Skeletal muscle satellite cell (primary cell): ENCODE measurements around the gene OTOGL.
A peak's percentile ranks its signal among the peaks of the same experiment; 100 is the strongest.
"Not testable (repeated sequence)": the region's sequence is repeated elsewhere in the genome, so short reads cannot be mapped to it uniquely, and the experiment has no call there.

Source experiments
- H3K27me3 ChIP-seq: 2 replicates; pipeline ENCODE4 v1.7.0; 2013; ENCODE audit warnings: low read length; ENCODE audit not compliant: control insufficient read depth, insufficient read depth
- H3K36me3 ChIP-seq: 2 replicates; pipeline ENCODE4 v1.7.0; 2013; ENCODE audit warnings: mild to moderate bottlenecking, control low read depth, low read length; ENCODE audit not compliant: insufficient read depth
- H3K4me1 ChIP-seq: 2 replicates; pipeline ENCODE4 v1.7.0; 2013; ENCODE audit warnings: low read length; ENCODE audit not compliant: control insufficient read depth, insufficient read depth
- H3K4me2 ChIP-seq: 2 replicates; pipeline ENCODE4 v1.7.0; 2013; ENCODE audit warnings: mild to moderate bottlenecking, low read length
- H3K4me3 ChIP-seq: 2 replicates; pipeline ENCODE4 v1.7.0; 2013; ENCODE audit warnings: low read length
- H3K9ac ChIP-seq: 2 replicates; pipeline ENCODE4 v1.7.0; 2013; ENCODE audit warnings: mild to moderate bottlenecking, low read depth, low read length, moderate library complexity
- H3K9me3 ChIP-seq: replicated peaks from 2 replicates; pipeline ENCODE4 v1.7.0; 2013; ENCODE audit warnings: mild to moderate bottlenecking, control low read depth, low read length

The OTOGL gene

GRCh38 chr12:80234667-80235066 lies 135.3 kb downstream of the OTOGL start:
- H3K9me3 ChIP-seq: no peaks in the 10 kb centered on the region
- H3K27me3 ChIP-seq: no peaks in the 10 kb centered on the region
- H3K4me2 ChIP-seq: no peak overlapping the region
- no peak overlapping the region for H3K9ac ChIP-seq
- H3K4me3 ChIP-seq: no peak overlapping the region
- no peaks in the 10 kb centered on the region for H3K36me3 ChIP-seq
- H3K4me1 ChIP-seq: peaks cover 8% of the 10 kb centered on the region

DNA sequence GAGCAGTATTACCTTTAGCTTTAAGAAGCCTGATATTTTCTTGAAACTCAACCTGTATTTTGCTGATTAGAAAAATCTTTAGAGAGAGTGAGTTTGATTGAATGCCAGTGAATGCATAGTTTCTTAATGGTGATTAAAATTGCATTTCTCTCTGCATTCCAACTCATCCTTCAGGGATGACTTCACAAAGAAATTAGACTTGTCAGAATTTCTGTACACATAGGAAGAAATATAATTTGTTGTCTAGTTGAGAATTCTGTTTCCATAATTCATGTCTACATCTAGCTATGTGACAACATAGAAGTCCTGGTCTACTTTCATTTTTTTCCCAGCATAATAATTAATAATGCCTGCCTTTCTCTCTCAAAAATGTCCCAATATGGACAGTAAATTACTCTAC lies 136.6 kb downstream of the OTOGL start:
- Histone ChIP-seq H3K4me2 (no peak overlapping the region), H3K36me3 (no peaks in the 10 kb centered on the region), H3K9me3 (no peaks in the 10 kb centered on the region), H3K4me1 (peaks cover 14% of the 10 kb centered on the region), H3K27me3 (no peaks in the 10 kb centered on the region), H3K4me3 (no peak overlapping the region), H3K9ac (no peak overlapping the region)

DNA sequence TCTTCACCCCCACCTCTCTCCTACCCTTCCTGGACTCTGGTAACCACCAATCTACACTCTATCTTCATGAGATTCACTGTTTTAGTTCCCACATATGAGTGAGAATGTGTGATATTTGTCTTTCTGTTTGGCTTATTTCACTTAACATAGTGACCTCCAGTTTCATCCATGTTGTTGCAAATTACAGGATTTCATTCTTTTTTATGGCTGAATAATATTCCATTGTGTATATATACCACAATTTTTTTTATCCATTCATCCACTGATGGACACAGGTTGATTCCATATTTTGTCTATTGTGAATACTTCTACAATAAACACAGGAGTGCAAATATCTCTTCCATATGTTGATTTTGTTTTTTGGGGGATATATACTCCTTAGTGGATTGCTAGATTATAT lies 140.5 kb downstream of the OTOGL start:
- no peaks in the 10 kb centered on the region for H3K27me3 ChIP-seq
- no peaks in the 10 kb centered on the region for H3K9me3 ChIP-seq
- H3K9ac ChIP-seq: no peak overlapping the region
- H3K4me1 ChIP-seq: peaks cover 30% of the 10 kb centered on the region
- H3K4me2 ChIP-seq: no peak overlapping the region
- H3K4me3 ChIP-seq: no peak overlapping the region
- H3K36me3 ChIP-seq: no peaks in the 10 kb centered on the region

GRCh38 chr12:80241576-80242273 lies 142.4 kb downstream of the OTOGL start:
- no peaks in the 10 kb centered on the region for H3K36me3 ChIP-seq
- peak overlapping the region; percentile 45 for H3K4me3 ChIP-seq
- H3K4me1 ChIP-seq: peaks cover 25% of the 10 kb centered on the region
- no peaks in the 10 kb centered on the region for H3K9me3 ChIP-seq
- peak overlapping the region; percentile 69 for H3K4me2 ChIP-seq
- peak overlapping the region; percentile 30 for H3K9ac ChIP-seq
- H3K27me3 ChIP-seq: no peaks in the 10 kb centered on the region

- Histone ChIP-seq H3K4me2 (peak overlapping the region; percentile 69), H3K9ac (peak overlapping the region; percentile 30), H3K4me1 (peaks cover 25% of the 10 kb centered on the region)
Observed at GRCh38 chr12:80242321-80242720, 143.0 kb downstream of the OTOGL start.

DNA sequence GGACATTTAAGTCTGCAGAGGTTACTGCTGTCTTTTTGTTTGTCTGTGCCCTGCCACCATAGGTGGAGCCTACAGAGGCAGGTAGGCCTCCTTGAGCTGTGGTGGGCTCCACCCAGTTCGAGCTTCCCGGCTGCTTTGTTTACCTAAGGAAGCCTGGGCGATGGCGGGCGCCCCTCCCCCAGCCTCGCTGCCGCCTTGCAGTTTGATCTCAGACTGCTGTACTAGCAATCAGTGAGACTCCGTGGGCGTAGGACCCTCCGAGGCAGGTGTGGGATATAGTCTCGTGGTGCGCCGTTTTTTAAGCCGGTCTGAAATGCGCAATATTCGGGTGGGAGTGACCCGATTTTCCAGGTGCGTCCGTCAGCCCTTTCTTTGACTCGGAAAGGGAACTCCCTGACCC lies 150.2 kb downstream of the OTOGL start:
- not testable (repeated sequence) for H3K36me3 ChIP-seq, H3K4me3 ChIP-seq, H3K27me3 ChIP-seq, H3K4me1 ChIP-seq, H3K9ac ChIP-seq, H3K4me2 ChIP-seq, H3K9me3 ChIP-seq

More at GRCh38 chr12:80242321-80242720, 143.0 kb downstream of the OTOGL start:
- Histone ChIP-seq H3K9me3 (no peaks in the 10 kb centered on the region), H3K36me3 (no peaks in the 10 kb centered on the region), H3K27me3 (no peaks in the 10 kb centered on the region), H3K4me3 (no peak overlapping the region)

GRCh38 chr12:80257920-80258319 lies 158.6 kb downstream of the OTOGL start:
- Histone ChIP-seq H3K9ac (no peak overlapping the region), H3K4me1 (peaks cover 17% of the 10 kb centered on the region), H3K9me3 (no peaks in the 10 kb centered on the region), H3K4me2 (no peak overlapping the region), H3K4me3 (no peak overlapping the region), H3K36me3 (no peaks in the 10 kb centered on the region), H3K27me3 (no peaks in the 10 kb centered on the region)

DNA sequence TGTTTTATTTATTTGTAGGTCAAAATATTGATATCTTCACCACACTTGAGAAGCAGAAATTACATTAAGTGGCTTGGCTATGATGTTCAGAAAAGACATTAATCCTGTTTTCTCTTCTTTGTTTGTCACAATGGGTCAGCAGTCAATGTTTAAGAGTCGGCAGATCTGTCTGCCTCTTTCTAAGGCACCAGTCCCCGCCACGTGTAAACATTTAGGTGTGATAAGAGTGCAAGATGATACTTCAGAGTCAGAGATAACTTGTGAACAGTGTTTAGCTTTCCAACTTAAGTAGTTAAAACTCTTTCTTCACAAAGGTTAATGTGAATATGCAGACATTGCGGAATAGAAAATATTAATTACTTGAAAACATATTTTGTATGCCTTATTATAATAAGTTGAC lies 160.9 kb downstream of the OTOGL start:
- H3K4me2 ChIP-seq: no peak overlapping the region

DNA sequence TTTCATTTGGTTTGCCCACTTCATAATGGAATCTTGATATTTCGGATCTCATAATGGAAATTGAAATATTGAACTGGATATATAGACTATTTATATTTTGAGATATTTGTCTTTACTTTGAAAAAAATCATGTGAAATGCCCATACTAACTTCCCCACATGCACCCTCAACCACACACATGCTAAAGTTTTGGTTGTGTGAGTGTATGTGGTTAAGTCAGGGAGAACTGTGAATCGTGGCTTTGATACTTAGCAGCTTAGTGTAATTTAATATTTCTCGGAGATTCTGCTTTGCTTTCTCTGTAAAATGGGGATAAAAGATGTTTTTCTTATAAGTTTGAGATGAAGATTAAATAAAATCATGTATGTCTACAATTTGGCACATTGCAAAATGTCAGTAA lies 162.1 kb downstream of the OTOGL start:
- no peak overlapping the region for H3K4me2 ChIP-seq
- H3K27me3 ChIP-seq: no peaks in the 10 kb centered on the region

More for the DNA sequence above, 160.9 kb downstream of the OTOGL start:
- no peaks in the 10 kb centered on the region for H3K9me3 ChIP-seq
- peaks cover 31% of the 10 kb centered on the region for H3K4me1 ChIP-seq
- H3K36me3 ChIP-seq: no peaks in the 10 kb centered on the region
- no peak overlapping the region for H3K9ac ChIP-seq
- H3K4me3 ChIP-seq: no peak overlapping the region
- no peaks in the 10 kb centered on the region for H3K27me3 ChIP-seq

DNA sequence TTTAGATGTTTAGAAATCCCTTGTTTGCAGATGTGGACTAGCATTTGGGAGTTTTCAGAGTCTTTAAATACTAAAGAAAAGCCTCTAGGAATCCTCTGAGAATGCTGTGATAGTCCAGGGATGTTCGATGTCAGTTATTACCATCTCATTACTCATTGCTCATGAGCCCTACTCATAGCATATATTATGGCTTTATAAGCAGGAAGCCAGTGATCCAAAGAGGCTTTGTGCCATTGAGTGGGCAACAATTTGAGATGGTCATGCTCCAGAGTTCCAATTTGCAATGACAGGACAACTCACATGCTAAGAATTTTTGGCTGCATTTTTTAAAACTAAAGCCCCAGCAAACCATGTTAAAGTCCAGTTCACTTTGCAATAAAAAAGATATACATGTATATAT lies 163.0 kb downstream of the OTOGL start:
- Histone ChIP-seq H3K27me3 (no peaks in the 10 kb centered on the region), H3K4me3 (no peak overlapping the region), H3K9me3 (no peaks in the 10 kb centered on the region), H3K4me1 (peaks cover 31% of the 10 kb centered on the region), H3K9ac (no peak overlapping the region), H3K4me2 (peak overlapping the region; percentile 0), H3K36me3 (no peaks in the 10 kb centered on the region)

More for the DNA sequence above, 162.1 kb downstream of the OTOGL start:
- no peaks in the 10 kb centered on the region for H3K9me3 ChIP-seq
- H3K4me3 ChIP-seq: no peak overlapping the region
- H3K9ac ChIP-seq: no peak overlapping the region
- H3K4me1 ChIP-seq: peaks cover 31% of the 10 kb centered on the region
- H3K36me3 ChIP-seq: no peaks in the 10 kb centered on the region

DNA sequence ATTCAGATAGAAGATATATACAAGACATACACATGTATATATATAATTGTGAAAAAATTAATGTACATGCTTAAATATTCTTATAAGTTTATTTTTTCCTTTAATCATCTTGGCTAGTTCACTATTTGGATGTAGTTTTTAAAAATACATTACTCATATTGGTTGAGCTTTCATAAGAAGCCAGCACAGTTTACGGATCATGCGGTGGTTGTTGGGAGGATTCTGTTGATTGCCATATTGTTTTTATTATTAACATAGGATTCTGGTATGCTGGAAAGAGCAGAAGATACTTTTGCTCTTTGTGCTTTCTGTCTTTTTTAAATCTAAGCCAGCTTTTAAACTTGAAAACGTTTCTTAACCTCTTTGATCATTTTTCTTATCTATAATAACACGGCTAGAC lies 163.4 kb downstream of the OTOGL start:
- H3K36me3 ChIP-seq: no peaks in the 10 kb centered on the region
- no peaks in the 10 kb centered on the region for H3K9me3 ChIP-seq
- H3K27me3 ChIP-seq: no peaks in the 10 kb centered on the region

DNA sequence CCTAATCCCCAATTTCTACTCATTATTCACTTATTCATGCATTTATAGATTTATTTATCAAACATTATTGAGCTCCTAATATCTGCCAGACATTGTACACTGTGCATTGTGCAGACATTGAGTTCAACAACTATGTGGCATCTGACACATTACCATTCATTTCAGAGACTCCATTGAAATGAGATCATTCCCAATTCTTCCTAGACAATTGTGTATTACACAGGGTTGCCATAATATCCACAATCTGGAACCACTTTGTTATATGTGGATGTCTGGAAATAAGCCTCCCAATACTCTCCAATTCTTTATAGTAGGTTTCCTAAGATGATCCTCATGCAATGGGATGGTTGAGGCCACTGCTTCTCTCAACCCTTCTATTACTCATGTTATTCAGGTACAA lies 165.0 kb downstream of the OTOGL start:
- no peaks in the 10 kb centered on the region for H3K27me3 ChIP-seq
- no peaks in the 10 kb centered on the region for H3K9me3 ChIP-seq
- H3K4me1 ChIP-seq: peaks cover 43% of the 10 kb centered on the region
- H3K4me3 ChIP-seq: no peak overlapping the region
- no peak overlapping the region for H3K4me2 ChIP-seq
- H3K36me3 ChIP-seq: no peaks in the 10 kb centered on the region
- no peak overlapping the region for H3K9ac ChIP-seq

More for the DNA sequence above, 163.4 kb downstream of the OTOGL start:
- H3K4me2 ChIP-seq: peak overlapping the region; percentile 0
- H3K4me1 ChIP-seq: peaks cover 31% of the 10 kb centered on the region
- no peak overlapping the region for H3K4me3 ChIP-seq
- H3K9ac ChIP-seq: peak overlapping the region; percentile 2
